ENCODE results near the gene ALG9. TPM values are rescaled to one million over a fixed set of nuclear protein-coding genes. Genes with fewer than 3 reads are reported as not detected.

Gene ALG9, protein sequence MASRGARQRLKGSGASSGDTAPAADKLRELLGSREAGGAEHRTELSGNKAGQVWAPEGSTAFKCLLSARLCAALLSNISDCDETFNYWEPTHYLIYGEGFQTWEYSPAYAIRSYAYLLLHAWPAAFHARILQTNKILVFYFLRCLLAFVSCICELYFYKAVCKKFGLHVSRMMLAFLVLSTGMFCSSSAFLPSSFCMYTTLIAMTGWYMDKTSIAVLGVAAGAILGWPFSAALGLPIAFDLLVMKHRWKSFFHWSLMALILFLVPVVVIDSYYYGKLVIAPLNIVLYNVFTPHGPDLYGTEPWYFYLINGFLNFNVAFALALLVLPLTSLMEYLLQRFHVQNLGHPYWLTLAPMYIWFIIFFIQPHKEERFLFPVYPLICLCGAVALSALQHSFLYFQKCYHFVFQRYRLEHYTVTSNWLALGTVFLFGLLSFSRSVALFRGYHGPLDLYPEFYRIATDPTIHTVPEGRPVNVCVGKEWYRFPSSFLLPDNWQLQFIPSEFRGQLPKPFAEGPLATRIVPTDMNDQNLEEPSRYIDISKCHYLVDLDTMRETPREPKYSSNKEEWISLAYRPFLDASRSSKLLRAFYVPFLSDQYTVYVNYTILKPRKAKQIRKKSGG
- 18.9 to 20.3 TPM (median 19.8 TPM) in 5 replicates for total RNA-seq (2022; extraction: Qiagen RNA extraction)

GRCh38 chr11:111870886-111871692 is at the start of gene ALG9:
TSS of gene ALG9 (minus strand) at chr11:111871581. CDS start at chr11:111871482, 99 bp downstream.

GRCh38 chr11:111918390-111919256 is 47.2 kb upstream of the ALG9 start, which contains the start of gene C11orf52:
TSS of gene C11orf52 (plus strand) at chr11:111918913. CDS start at chr11:111918973, 60 bp downstream.

GRCh38 chr11:111912535-111912934 is 41.2 kb upstream of the ALG9 start, which contains the start of gene HSPB2:
TSS of gene HSPB2 (plus strand) at chr11:111912734. CDS start at chr11:111912830, 96 bp downstream.

GRCh38 chr11:111911563-111912401 is 40.4 kb upstream of the ALG9 start, which contains the start of gene CRYAB:
TSS of gene CRYAB (minus strand) at chr11:111911770. CDS start at chr11:111911724, 46 bp downstream.

DNA sequence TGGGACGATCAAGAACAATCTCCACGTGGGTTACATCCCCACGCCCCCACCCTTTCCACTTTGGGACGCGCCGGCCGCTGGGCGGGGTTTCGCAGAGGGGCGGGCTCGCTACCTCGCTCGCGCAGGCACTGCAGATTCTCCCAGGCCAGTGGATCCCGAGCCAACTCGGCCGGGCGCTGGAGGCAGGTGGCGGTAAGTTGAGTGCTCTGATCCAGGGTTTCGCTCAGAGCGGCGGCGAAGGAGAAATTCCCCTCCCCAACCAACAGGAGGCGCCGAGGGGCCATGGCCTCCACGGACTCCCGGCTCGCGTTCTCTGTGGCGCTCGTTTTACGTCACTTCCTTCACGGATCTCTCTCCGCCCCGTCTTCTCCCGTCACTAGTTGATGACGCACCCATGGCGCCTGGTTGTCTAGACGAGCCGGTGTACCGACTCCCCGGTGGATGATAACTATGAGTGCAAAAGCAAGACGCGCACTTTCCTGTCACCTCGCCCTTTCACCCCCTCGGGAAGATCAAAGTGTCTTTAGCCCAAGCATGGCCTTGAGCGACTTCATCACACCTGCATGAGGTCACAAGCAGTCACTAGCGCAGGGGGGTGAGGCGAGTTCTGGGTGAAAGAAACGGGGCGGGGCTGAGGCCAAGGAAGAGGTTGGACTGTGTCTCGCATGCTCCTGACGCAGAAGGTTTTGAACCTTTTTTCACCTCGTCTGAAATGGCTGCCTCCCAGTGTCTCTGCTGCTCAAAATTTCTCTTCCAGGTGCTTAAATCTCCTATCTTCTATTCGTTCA is 7.7 kb upstream of the ALG9 start, which contains the start of the genes CFAP68 and FDXACB1:
TSS of gene CFAP68 (plus strand) at position 693 of the 788 bp plus-strand sequence. CDS start at position 713, 20 bp downstream.
TSS of gene FDXACB1 (minus strand) at position 317 of the 788 bp plus-strand sequence. CDS start at position 284, 33 bp downstream.

GRCh38 chr11:111765984-111766833 is 105.2 kb downstream of the ALG9 start, which contains the start of gene PPP2R1B:
TSS of gene PPP2R1B (minus strand) at chr11:111766389. CDS start at chr11:111766361, 28 bp downstream.

Other genes starting within 250 kb of the ALG9 start
- gene PPP2R1B, start 105.2 kb downstream of the ALG9 start, total RNA-seq (2022; extraction: Qiagen RNA extraction), result 14.1 to 18.7 TPM (median 17.8 TPM) in 5 replicates
- 1.3 to 1.7 TPM (median 1.6 TPM) in 5 replicates for gene FDXACB1, start 7.6 kb upstream of the ALG9 start, total RNA-seq (2022; extraction: Qiagen RNA extraction)
- gene CFAP68, start 8.0 kb upstream of the ALG9 start, total RNA-seq (2022; extraction: Qiagen RNA extraction), result 28.4 to 34.2 TPM (median 31.2 TPM) in 5 replicates
- 5.5 to 13.0 TPM (median 6.5 TPM) in 5 replicates for gene CRYAB, start 40.2 kb upstream of the ALG9 start, total RNA-seq (2022; extraction: Qiagen RNA extraction)
- not detected in 5 replicates for gene HSPB2, start 41.2 kb upstream of the ALG9 start, total RNA-seq (2022; extraction: Qiagen RNA extraction)
- gene C11orf52, start 47.3 kb upstream of the ALG9 start, total RNA-seq (2022; extraction: Qiagen RNA extraction), result 0.11 TPM in 1 of 5 replicates, not detected in the others
- 4.1 to 7.5 TPM (median 6.9 TPM) in 5 replicates for gene DIXDC1, start 65.8 kb upstream of the ALG9 start, total RNA-seq (2022; extraction: Qiagen RNA extraction)
- gene DLAT, start 153.8 kb upstream of the ALG9 start, total RNA-seq (2022; extraction: Qiagen RNA extraction), result 24.4 to 33.2 TPM (median 28.3 TPM) in 5 replicates
- gene PIH1D2, start 202.4 kb upstream of the ALG9 start, total RNA-seq (2022; extraction: Qiagen RNA extraction), result 0.77 to 1.5 TPM (median 0.99 TPM) in 5 replicates
- gene NKAPD1, start 202.7 kb upstream of the ALG9 start, total RNA-seq (2022; extraction: Qiagen RNA extraction), result 12.1 to 18.8 TPM (median 14.4 TPM) in 5 replicates
- gene TIMM8B, start 215.2 kb upstream of the ALG9 start, total RNA-seq (2022; extraction: Qiagen RNA extraction), result 67.1 to 72.7 TPM (median 69.5 TPM) in 5 replicates
- gene SDHD, start 215.3 kb upstream of the ALG9 start, total RNA-seq (2022; extraction: Qiagen RNA extraction), result 66.2 to 98.0 TPM (median 68.1 TPM) in 5 replicates